ENCODE data around the gene CTTNBP2NL. TPM values are rescaled to one million over a fixed set of nuclear protein-coding genes. Genes with fewer than 3 reads are reported as not detected.

Gene CTTNBP2NL
- polyA plus RNA-seq, 2 of the 4 experiments (the other 2 are of a cell fraction) = 5.8 to 8.7 TPM

DNA sequence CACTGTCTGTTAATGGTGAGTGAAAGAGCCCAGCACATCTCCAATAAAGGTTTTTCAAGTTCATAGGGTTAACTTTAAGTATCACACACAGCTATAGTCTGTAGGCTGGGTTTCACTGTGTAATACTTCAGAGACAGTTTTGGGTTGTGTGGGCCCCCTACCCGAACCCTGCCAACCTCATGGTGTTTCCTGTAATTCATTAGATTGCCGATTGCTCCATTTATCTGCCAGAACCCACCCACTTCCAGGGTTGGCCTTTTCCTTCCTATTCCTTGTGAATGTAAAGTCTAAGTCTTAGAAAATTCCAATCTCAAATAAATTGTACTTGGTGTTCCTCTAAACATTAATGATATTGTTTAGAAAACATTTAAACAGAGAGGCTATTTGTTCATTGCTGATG is 43.6 kb downstream of the CTTNBP2NL start:
- POLR2A ChIA-PET = no interaction called here
- Histone ChIP-seq H3K9me3 (no peaks in the 10 kb centered on the region), H3K4me3 (no peak overlapping the region), H3K27ac (no peak overlapping the region), H3K4me1 (peaks cover 5% of the 10 kb centered on the region; the same call in 1 of the 3 replicates), H3K4me2 (no peak overlapping the region)
- no peak for DNase-seq (ENCODE audit: low read depth in 1 of 2, low spot score in 1 of 2)
- no peak for ATAC-seq
- FAIRE-seq = no peak
- TF ChIP-seq, protein P1, sequence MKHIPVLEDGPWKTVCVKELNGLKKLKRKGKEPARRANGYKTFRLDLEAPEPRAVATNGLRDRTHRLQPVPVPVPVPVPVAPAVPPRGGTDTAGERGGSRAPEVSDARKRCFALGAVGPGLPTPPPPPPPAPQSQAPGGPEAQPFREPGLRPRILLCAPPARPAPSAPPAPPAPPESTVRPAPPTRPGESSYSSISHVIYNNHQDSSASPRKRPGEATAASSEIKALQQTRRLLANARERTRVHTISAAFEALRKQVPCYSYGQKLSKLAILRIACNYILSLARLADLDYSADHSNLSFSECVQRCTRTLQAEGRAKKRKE (CRISPR knock-in tag; IDR thresholded peaks at IDR 0.05; ENCODE audit: low read depth) = no peak
- no peak for TF ChIP-seq POLR2AphosphoS2 (conservative IDR thresholded peaks at IDR 0.05; ENCODE audit: low read length)
- no peak for TF ChIP-seq GATA3 (IDR thresholded peaks at IDR 0.05; ENCODE audit: borderline replicate concordance)
- TF ChIP-seq RARB (CRISPR knock-in tag; IDR thresholded peaks at IDR 0.05) = no peak
- TF ChIP-seq RAD21 (conservative IDR thresholded peaks at IDR 0.05 in 1 of 2, IDR thresholded peaks at IDR 0.05 in 1 of 2) = no peak
- TF ChIP-seq FOXS1 (CRISPR knock-in tag; IDR thresholded peaks at IDR 0.05) = no peak
- no peak for TF ChIP-seq NPAS2 (CRISPR knock-in tag; IDR thresholded peaks at IDR 0.05; ENCODE audit: borderline replicate concordance)
- TF ChIP-seq EHF (CRISPR knock-in tag; IDR thresholded peaks at IDR 0.05) = no peak
- TF ChIP-seq, protein P2, sequence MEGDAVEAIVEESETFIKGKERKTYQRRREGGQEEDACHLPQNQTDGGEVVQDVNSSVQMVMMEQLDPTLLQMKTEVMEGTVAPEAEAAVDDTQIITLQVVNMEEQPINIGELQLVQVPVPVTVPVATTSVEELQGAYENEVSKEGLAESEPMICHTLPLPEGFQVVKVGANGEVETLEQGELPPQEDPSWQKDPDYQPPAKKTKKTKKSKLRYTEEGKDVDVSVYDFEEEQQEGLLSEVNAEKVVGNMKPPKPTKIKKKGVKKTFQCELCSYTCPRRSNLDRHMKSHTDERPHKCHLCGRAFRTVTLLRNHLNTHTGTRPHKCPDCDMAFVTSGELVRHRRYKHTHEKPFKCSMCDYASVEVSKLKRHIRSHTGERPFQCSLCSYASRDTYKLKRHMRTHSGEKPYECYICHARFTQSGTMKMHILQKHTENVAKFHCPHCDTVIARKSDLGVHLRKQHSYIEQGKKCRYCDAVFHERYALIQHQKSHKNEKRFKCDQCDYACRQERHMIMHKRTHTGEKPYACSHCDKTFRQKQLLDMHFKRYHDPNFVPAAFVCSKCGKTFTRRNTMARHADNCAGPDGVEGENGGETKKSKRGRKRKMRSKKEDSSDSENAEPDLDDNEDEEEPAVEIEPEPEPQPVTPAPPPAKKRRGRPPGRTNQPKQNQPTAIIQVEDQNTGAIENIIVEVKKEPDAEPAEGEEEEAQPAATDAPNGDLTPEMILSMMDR (IDR thresholded peaks at IDR 0.05) = no peak
- TF ChIP-seq TP53 (CRISPR knock-in tag; IDR thresholded peaks at IDR 0.05) = no peak
- TF ChIP-seq BHLHE40 (IDR thresholded peaks at IDR 0.05; ENCODE audit: low read depth, low read length) = no peak
- TF ChIP-seq, protein P3, sequence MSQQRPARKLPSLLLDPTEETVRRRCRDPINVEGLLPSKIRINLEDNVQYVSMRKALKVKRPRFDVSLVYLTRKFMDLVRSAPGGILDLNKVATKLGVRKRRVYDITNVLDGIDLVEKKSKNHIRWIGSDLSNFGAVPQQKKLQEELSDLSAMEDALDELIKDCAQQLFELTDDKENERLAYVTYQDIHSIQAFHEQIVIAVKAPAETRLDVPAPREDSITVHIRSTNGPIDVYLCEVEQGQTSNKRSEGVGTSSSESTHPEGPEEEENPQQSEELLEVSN (IDR thresholded peaks at IDR 0.05; ENCODE audit: borderline replicate concordance, low read depth) = no peak
- no peak for TF ChIP-seq ZSCAN20 (CRISPR knock-in tag; IDR thresholded peaks at IDR 0.05)
- TF ChIP-seq HOXB5 (CRISPR knock-in tag; IDR thresholded peaks at IDR 0.05) = no peak
- no peak for TF ChIP-seq CEBPB (IDR thresholded peaks at IDR 0.05)
- no peak for TF ChIP-seq CBX2 (IDR thresholded peaks at IDR 0.05; ENCODE audit: borderline replicate concordance, low read depth)
- CTCF ChIA-PET = no interaction called here
- 94% methylated on average over 2 of the region's 2 CpGs for WGBS (ENCODE audit: missing lambda C conversion rate)

DNA sequence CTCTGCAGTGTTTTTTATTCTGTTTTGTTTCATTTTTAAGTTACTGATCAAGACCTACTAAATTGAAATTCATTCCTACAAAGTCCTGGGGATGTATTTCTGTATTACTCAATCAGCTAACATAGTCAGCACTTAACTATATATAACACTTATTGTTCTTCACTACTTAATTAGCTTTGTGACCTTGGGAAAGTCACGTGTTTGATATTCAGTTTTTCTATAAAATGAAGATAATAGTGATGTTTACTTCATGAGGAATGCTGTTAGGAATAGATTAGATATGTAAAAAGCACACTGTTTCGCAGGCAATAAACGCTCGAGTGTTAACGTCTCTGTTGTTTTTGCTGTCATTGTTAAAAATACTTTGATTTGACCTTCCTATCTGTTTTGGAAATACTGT is 44.6 kb downstream of the CTTNBP2NL start:
- no peaks in the 10 kb centered on the region for H3K9me3 ChIP-seq
- no peak overlapping the region for H3K4me2 ChIP-seq
- no peak overlapping the region for H3K27ac ChIP-seq
- no peak for ATAC-seq
- no peak overlapping the region for H3K4me3 ChIP-seq
- WGBS (ENCODE audit: missing lambda C conversion rate) = 88% methylated on average over 5 of the region's 5 CpGs
- TF ChIP-seq SREBF2 (IDR thresholded peaks at IDR 0.05) = no peak
- TF ChIP-seq ZSCAN20 (CRISPR knock-in tag; IDR thresholded peaks at IDR 0.05) = no peak
- no peak for TF ChIP-seq HOXB5 (CRISPR knock-in tag; IDR thresholded peaks at IDR 0.05)
- no peak for TF ChIP-seq RFX5 (IDR thresholded peaks at IDR 0.05)
- no peak for TF ChIP-seq TFCP2L1 (CRISPR knock-in tag; IDR thresholded peaks at IDR 0.05)
- TF ChIP-seq, protein P4, sequence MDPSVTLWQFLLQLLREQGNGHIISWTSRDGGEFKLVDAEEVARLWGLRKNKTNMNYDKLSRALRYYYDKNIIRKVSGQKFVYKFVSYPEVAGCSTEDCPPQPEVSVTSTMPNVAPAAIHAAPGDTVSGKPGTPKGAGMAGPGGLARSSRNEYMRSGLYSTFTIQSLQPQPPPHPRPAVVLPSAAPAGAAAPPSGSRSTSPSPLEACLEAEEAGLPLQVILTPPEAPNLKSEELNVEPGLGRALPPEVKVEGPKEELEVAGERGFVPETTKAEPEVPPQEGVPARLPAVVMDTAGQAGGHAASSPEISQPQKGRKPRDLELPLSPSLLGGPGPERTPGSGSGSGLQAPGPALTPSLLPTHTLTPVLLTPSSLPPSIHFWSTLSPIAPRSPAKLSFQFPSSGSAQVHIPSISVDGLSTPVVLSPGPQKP (IDR thresholded peaks at IDR 0.05; ENCODE audit: low read depth, low read length) = no peak
- no peak for TF ChIP-seq EHF (CRISPR knock-in tag; IDR thresholded peaks at IDR 0.05)
- no peak for TF ChIP-seq HEYL (CRISPR knock-in tag; IDR thresholded peaks at IDR 0.05)
- no peak for TF ChIP-seq ZC3H11A (IDR thresholded peaks at IDR 0.05)
- TF ChIP-seq, protein P3 (IDR thresholded peaks at IDR 0.05; ENCODE audit: borderline replicate concordance, low read depth) = no peak
- ChIA-PET POLR2A (no interaction called here), CTCF (no interaction called here)
- peaks cover 5% of the 10 kb centered on the region; the same call in 1 of the 3 replicates for H3K4me1 ChIP-seq
- DNase-seq (ENCODE audit: low read depth in 1 of 2, low spot score in 1 of 2) = no peak
- FAIRE-seq = no peak
